Lower leg skin (tissue), 3 donors: ENCODE data around the gene TSPAN6.

Experiments used
- CTCF ChIP-seq, 3 donors: fragments of 450-650 bp; IDR thresholded peaks; one replicate each; pipeline ENCODE4 v1.5.1; 2016; ENCODE audit warnings: antibody characterized with exemption in 3 of 3, mild to moderate bottlenecking in 3 of 3, moderate library complexity in 2 of 3
- POLR2A ChIP-seq, 2 donors: fragments of 450-650 bp; IDR thresholded peaks; one replicate each; pipeline ENCODE4 v1.6.1; 2016 to 2017; ENCODE audit warnings: antibody characterized with exemption in 2 of 2, mild to moderate bottlenecking in 1 of 2, moderate library complexity in 1 of 2

GRCh38 chrX:100600340-100600739, 36.3 kb downstream of the TSPAN6 start:
- TF ChIP-seq POLR2A (IDR thresholded peaks at IDR 0.05) (no peak), CTCF (IDR thresholded peaks at IDR 0.05) (no peak)
